ENCODE data around the gene LGALS3BP.
"Not testable (repeated sequence)": the region's sequence is repeated elsewhere in the genome, so short reads cannot be mapped to it uniquely, and the experiment has no call there.

LGALS3BP gene

DNA sequence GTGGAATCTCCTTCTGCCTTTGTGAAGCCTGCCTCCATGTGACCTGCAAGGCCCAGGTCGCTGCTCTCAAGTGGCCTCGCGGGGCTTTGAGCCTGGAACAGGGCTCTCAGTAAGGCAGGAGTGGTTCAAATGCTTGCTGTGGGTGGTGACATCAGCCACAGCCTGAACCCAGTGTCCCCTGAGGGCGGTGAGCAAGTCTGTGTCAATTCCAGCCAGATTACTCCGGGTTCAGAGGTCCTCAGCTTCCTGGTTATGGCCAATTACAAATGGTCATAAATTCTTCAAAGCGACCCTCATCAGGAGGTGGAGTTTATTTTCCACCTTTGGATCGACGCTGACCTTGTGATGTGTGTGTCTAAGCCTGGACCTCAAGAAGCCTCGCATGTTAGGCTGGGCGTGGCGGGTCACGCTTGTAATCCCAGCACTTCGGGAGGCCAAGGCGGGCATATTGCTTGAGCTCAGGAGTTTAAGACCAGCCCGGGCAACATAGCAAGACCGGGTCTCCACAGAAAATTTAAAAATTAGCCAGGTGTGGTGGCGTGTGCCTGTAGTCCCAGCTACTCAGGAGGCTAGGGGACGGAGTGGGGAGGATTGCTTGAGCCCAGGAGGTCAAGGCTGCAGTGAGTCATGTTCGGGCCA, 17.3 kb downstream of the LGALS3BP start:
- DNase-seq, result no peak

- DNase-seq, result no peak
These were observed 18.2 kb downstream of the LGALS3BP start for GRCh38 chr17:78961571-78961970.

DNA sequence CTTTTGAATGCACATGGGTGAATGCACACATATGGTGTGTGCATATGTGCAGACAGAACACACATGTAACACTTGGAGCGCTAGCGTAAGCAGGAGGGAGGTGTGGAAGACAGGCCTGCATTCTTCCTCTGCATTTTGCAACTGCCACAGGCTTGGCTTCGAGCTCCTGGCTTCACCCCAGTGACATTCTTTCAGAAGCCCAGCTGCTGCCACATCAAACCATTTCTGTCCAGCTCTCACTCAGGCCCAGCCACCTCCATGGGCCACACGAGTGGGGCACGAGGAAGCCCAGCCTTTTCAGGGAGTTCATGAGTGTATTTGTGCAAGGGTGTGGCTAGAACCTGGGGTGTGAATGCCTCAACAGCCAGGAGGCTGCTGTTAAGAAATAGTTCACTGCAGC, 18.8 kb downstream of the LGALS3BP start:
- DNase-seq, result no peak

DNA sequence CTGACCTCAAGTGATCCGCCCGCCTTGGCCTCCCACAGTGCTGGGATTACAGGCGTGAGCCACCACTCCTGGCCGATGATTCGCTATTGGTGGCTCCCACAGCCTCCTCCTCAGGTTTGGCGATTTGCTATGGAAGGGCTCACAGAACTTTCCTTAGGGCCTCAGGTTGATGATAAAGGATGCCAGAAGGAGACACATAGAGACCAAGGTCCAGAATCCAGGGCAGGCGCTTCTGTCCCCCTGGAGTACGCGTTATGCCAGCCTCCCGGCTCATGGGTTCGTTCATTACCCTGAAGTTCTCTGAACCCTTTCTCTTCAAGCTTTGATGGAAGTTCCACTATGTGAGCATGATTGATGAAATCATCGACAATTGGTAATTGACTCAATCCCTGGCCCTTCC, 19.9 kb downstream of the LGALS3BP start:
- DNase-seq, result no peak

DNA sequence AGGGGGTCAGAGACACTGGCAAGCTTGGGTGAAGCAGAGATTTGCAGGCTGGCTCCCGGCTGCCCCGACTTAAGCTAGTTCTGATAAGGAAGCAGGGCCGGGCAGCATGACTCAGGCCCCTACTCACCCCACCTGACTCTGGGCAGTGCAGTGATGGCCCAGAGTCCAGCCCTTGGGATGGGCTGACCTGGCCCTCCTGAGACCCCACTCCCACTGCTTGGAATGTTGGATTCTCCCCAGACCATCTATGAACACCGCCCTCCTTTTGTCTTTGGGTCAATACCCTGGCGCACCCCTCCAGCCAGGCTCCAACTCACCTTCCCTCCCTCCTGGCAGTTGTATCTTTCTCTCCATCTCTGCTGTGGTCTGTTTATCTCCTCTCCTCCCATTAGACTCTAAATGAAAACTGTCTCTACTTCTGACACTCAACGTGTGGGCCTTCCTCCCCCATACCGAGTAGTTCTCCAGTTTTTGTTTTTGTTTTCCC, 21.0 kb downstream of the LGALS3BP start:
- DNase-seq, result no peak

DNA sequence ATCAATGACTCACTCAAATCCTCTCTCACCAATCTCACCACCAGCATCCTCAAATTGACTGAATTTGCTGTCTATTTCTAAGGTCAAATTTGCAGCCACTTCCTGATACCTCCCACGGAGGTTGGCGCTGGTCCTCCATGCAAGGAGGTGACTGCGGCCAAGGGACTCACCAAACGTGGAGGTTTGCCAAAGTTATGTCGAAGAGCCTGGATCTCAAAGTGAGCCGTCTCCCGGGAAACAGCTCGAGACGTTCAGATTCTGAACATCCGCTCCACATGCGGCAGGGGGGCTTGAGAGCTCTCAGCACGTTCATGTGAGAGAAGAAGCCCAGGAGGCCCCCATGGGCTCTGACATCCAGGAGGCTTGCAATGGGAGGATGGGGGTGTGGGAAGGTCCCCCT, 22.6 kb downstream of the LGALS3BP start:
- DNase-seq, result peak; percentile 17

DNA sequence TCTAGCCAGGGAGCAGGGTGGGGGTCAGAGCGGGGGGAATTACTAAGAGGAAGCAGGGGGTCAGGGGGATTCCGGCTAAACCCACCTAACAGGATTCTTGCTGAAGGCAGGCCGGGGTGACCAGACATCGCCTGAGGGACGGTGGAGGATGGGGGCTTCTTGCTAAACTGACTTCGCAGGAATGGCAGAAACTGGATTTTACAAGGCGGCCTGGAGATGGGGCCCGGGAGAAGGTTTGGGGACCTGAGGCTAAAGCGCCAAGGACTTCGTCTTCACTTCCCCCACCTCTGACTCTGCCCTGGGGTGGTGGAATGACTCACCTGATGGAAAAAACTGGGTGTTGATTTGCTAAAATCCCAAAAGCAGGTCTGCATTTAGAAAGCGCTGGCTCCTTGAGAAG, 23.5 kb downstream of the LGALS3BP start:
- no peak for DNase-seq

DNA sequence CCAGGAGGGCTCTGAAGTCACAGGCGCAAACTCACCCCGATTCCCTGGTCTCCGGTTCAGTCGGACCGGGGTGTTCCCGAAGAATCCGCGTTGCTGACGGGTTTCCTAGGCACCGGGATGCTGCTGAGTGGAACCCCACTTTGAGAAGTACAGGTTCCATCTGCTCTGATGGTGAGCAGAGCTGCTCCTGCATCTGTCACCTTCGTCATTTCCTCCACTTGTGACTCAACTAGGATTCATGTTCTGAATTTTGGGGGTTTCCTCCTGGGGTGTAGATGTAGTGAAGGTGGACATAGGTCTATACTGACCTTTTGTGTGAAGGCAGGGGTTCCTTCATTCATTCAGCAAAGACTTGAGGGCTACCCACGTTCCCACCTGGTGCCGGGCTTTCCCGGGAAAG, 25.0 kb downstream of the LGALS3BP start:
- no peak for DNase-seq

DNA sequence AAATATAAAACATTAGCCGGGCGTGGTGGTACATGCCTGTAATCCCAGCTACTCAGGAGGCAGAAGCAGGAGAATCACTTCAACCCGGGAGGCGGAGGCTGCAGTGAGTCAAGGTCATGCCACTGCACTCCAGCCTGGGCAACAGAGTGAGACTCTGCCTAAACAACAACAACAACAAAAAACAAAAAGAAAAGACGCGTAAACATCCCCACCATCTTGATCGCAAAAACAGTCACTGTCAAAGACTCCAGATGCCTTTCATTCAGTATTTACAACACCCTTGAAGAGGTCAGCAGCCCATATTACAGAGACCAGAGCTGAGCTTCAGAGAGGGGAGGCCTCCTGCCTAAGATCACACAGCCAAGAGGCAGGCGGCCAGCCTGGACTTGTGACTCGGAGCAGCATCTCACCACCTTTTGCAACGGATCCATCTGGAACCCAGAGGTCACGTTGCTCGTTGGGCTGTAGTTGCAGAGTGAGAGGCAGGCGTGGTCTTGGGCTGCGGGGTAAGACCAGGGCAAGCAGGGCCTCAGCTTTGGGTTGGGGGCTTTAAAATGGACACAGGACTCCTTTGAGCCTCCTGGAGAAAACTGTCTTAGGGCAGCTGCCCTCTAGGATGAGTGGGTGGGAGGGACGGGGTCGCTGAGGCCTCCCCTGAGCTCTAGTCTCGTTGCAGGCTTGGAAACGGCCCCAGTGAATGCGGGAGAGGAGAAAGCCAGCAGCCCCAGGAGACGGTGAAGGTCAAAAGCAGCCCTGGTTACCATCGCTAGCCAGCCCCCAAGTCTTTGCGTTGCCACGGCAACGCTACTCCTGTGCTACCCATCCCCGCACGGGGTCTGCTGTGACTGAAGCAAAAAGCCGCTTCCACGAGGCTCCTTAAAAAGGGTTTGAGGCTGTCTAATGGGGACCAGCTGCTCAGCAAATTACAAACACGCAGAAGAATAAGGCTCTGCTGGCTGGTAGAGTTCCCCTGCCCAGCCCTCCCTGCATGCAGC, 26.1 kb downstream of the LGALS3BP start:
- no peak for DNase-seq

DNA sequence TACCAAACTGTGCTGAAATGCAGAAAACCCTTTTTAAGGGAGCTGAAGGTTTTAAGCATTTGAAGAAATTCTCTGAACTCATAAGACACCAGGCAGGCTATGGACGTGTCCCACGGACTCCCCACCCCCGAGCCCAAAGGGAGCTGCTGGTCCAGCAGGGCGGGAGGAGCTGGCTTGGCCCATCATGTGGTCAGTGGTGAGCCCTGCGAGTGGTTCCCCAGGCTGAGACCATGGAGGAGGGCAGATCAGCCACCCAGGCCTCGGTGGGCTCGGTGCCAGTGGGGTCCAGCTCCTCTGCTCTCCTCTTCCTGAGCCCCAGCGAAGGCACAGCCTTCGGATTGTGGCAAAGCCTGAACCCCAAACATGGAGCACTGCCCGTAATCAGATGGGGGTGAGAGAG, 27.0 kb downstream of the LGALS3BP start:
- DNase-seq, result no peak

DNA sequence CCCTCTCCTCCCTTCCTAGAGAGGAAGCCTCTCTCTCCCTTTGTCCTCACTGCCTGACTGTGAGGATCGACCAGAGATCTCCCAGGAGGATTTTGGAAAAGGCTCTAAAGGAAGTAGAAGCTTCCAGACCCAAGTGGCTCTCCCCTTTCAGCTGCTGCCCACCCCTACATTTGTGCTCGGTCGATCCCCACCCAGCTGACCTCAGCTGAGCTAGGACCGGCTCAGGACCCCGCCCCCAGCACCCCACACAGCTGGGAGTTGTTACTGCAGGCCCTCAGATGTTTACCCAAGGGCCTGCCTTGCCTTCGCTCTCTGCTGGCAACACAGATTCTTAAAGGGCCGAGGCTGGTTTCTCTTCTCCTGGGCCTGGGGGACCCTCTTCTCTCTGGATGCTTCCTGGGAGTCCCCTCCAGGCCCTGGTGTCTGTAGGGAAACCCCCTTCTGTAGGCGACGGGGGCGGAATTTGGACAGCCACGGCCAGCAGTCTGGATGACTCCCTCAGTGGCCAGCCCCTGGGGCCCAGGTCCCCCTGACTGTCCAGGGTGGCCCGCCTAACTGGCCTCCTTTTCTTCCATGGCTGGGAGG, 27.7 kb downstream of the LGALS3BP start:
- no peak for DNase-seq

- no peak for DNase-seq
These were observed 28.9 kb downstream of the LGALS3BP start for GRCh38 chr17:78950870-78951269.

- no peak for DNase-seq
These were observed 32.2 kb downstream of the LGALS3BP start for GRCh38 chr17:78947235-78948149.

DNA sequence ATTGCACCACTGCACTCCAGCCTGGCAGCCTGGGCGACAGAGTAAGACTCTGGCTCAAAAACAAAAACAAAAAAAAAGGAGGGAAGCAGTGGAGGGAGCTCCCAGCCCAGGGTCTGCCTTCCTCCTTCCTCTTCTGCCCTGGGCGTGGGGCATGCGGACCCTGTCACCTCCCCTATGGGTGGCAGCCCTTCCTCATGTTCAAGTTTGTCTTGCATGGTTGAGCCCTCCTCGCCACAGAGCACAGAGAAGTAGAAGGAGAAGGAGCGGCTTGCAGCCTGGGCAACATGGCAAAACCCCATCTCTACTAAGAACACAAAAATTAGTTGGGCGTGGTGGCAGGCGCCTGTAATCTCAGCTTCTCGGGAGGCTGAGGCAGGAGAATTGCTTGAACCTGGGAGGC, 33.1 kb downstream of the LGALS3BP start:
- no peak for DNase-seq

DNA sequence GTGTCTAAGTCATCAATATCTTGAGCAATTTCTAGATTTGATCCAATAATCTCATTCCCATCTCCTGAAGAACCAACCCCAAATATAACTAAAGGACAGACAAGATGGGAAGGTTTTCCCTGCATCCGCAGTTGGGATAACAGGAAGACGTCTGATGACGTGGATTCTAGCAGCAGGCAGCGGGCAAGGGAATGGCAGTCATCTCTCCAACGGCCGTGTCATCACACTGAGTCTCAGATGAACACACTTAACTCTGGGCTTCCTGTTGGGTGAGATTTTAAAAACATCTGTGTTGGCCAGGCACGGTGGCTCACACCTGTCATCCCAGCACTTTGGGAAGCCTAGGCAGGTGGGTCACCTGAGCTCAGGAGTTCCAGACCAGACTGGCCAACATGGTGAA, 33.6 kb downstream of the LGALS3BP start:
- no peak for DNase-seq

DNA sequence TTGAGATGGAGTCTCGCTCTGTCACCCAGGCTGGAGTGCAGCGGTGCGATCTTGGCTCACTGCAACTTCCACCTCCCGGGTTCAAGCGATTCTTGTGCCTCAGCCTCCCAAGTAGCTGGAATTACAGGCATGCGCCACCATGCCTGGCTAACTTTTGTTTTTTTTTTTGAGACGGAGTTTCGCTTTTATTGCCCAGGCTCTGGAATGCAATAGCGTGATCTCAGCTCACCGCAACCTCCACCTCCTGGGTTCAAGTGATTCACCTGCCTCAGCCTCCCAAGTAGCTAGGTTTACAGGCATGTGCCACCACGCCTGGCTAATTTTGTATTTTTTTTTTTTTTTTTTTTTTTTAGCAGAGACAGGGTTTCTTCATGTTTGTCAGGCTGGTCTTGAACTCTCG, 34.3 kb downstream of the LGALS3BP start:
- DNase-seq, result not testable (repeated sequence)

GRCh38 chr17:78944956-78945355, 34.8 kb downstream of the LGALS3BP start:
- DNase-seq, result no peak

- no peak for DNase-seq
These were observed 35.7 kb downstream of the LGALS3BP start for GRCh38 chr17:78944026-78944425.

DNA sequence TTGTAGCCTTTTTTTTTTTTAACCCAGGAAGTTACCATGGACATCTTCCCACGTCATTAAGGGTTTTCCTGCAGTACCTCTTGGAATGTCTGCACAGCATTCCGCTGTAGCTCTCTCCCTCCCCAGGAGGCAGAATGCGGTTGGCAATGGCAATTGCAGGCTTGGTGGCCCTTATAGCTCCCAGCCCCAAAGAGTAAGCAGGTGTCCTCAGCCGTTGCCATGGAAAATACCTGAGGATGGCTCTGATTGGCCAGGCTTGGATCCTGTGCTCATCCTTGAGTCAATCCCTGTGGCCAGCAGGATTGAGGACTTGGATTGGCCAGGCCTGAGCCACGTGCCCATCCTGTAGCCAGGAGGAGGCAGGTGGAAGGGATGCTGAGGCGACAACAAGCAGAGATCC, 39.0 kb downstream of the LGALS3BP start:
- no peak for DNase-seq

DNA sequence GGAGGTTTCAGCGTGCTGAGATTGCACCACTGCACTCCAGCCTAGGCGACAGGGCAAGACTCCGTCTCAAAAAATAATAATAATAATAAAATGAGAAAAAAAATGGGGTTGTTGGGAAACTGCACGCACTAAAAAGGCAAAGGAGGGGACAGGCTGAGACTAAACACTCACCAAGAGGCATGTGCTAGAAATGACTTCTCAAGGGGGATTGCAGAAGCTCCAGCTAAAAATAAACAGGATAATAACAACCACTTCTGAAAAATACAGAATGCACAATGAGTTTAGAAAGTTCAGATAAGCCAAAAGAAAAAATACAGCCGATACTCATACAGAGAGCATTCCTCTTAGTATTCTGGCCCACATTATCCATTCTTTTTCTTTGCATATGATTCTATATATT, 39.5 kb downstream of the LGALS3BP start:
- no peak for DNase-seq

DNA sequence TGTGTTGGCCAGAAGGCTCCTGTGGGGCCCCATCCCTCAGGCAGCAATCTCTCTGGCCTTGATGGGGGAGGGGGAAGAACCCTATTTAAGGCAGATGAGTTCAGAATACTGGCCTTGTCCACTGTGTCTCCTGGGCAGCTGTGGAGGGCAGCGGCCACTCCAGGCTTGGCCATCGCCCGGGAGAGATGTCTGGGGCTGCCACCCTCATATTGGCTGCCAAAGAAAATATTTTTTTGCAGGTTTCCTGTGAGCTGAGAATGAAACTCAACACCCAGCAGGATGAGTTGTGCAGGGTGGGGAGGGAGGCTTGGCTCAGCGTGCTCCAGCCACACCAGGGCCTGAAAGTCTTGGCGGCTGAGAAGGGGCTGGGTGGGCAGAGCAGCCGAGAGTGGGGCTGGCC, 40.1 kb downstream of the LGALS3BP start:
- DNase-seq, result no peak

GRCh38 chr17:78937561-78937960, 42.2 kb downstream of the LGALS3BP start:
- no peak for DNase-seq
